Measurements from ENCODE around the gene MRPS25.
A peak's percentile ranks its signal among the peaks of the same experiment; 100 is the strongest.

Gene MRPS25

GRCh38 chr3:15064835-15065549 is at the start of gene MRPS25:
Gene MRPS25 (minus strand): TSS chr3:15065315. CDS start chr3:15065194, 121 bp downstream.
- DNase-seq (ENCODE audit: low spot score) = peak; percentile 97
- in situ Hi-C loops (cut with MboI; ENCODE audit: low sequenced_read_pairs, unreplicated experiment) = no loop called here
- TF ChIP-seq, protein P1, sequence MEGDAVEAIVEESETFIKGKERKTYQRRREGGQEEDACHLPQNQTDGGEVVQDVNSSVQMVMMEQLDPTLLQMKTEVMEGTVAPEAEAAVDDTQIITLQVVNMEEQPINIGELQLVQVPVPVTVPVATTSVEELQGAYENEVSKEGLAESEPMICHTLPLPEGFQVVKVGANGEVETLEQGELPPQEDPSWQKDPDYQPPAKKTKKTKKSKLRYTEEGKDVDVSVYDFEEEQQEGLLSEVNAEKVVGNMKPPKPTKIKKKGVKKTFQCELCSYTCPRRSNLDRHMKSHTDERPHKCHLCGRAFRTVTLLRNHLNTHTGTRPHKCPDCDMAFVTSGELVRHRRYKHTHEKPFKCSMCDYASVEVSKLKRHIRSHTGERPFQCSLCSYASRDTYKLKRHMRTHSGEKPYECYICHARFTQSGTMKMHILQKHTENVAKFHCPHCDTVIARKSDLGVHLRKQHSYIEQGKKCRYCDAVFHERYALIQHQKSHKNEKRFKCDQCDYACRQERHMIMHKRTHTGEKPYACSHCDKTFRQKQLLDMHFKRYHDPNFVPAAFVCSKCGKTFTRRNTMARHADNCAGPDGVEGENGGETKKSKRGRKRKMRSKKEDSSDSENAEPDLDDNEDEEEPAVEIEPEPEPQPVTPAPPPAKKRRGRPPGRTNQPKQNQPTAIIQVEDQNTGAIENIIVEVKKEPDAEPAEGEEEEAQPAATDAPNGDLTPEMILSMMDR (IDR thresholded peaks at IDR 0.05; ENCODE audit: borderline replicate concordance, control extremely low read depth, extremely low read depth, insufficient read depth, missing control alignments) = no peak

DNA sequence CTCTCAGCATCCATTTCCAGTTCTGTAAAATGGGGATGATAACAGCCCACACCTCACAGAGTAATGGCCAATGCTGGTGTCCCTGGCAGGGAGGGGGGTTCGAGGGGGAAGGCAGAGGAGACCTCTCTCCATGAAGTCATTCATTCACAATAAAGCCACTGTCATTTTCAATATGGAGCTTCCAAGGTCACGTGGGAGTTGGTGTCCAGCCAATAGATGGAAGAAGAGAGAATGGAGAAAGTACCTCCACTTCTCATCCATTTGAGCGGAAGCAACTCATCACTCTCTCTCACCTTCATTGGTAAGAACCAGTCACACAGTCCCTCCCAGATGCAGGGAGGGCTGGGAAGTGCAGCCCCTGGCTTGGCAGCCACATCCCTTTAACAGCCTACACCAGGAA is 48.8 kb upstream of the MRPS25 start:
- TF ChIP-seq, protein P1 (IDR thresholded peaks at IDR 0.05; ENCODE audit: borderline replicate concordance, control extremely low read depth, extremely low read depth, insufficient read depth, missing control alignments) = no peak
- DNase-seq (ENCODE audit: low spot score) = no peak
- in situ Hi-C loops (cut with MboI; ENCODE audit: low sequenced_read_pairs, unreplicated experiment) = loop anchor here (10.0 kb wide), 1 partner anchor 271 kb away; no protein-coding TSS in a partner anchor

DNA sequence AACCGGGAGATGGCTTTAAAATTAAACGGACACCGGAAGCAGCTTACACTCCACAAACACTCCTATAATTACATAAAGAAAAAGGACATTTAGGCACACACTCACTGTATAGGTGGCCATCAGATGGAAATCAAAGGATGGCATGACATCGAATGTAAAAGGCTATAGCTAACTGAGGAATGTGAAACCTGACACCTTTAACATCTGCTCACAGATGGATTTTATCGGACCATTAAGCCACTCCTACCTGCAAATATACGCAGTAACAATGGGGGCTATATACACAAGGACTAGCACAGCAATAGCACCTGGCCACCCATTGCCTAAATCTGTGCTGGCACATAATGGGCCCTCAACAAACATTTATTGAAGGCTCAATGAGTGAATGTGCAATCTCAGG is 48.4 kb upstream of the MRPS25 start:
- TF ChIP-seq, protein P1 (IDR thresholded peaks at IDR 0.05; ENCODE audit: borderline replicate concordance, control extremely low read depth, extremely low read depth, insufficient read depth, missing control alignments) = no peak
- DNase-seq (ENCODE audit: low spot score) = no peak
- in situ Hi-C loops (cut with MboI; ENCODE audit: low sequenced_read_pairs, unreplicated experiment) = loop anchor here (10.0 kb wide), 1 partner anchor 271 kb away; no protein-coding TSS in a partner anchor

DNA sequence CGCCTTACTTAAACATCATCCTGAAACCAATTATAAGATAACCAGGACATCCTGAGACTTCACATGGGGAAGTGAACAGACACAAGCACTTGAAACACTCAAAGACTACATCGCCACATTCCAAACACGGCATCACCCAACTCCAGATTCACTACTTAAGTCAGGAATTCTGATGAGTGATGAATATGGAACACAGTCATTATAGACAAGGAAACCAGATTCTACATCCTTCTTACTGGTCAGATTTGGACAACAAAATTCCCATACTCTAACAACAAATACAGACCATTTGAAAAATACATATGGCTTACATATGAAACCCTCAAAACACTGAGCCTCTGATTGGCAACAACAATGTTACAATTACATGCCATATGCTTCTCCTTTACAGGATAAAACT is 46.9 kb upstream of the MRPS25 start:
- DNase-seq (ENCODE audit: low spot score) = no peak
- in situ Hi-C loops (cut with MboI; ENCODE audit: low sequenced_read_pairs, unreplicated experiment) = loop anchor here (10.0 kb wide), 1 partner anchor 273 kb away; no protein-coding TSS in a partner anchor
- TF ChIP-seq, protein P1 (IDR thresholded peaks at IDR 0.05; ENCODE audit: borderline replicate concordance, control extremely low read depth, extremely low read depth, insufficient read depth, missing control alignments) = no peak

- TF ChIP-seq, protein P1 (IDR thresholded peaks at IDR 0.05; ENCODE audit: borderline replicate concordance, control extremely low read depth, extremely low read depth, insufficient read depth, missing control alignments) = no peak
- DNase-seq (ENCODE audit: low spot score) = no peak
- in situ Hi-C loops (cut with MboI; ENCODE audit: low sequenced_read_pairs, unreplicated experiment) = loop anchor here (10.0 kb wide), 1 partner anchor 275 kb away; no protein-coding TSS in a partner anchor
Observed at GRCh38 chr3:15110206-15110605, 45.1 kb upstream of the MRPS25 start.

- in situ Hi-C loops (cut with MboI; ENCODE audit: low sequenced_read_pairs, unreplicated experiment) = no loop called here
- no peak for DNase-seq (ENCODE audit: low spot score)
- TF ChIP-seq, protein P1 (IDR thresholded peaks at IDR 0.05; ENCODE audit: borderline replicate concordance, control extremely low read depth, extremely low read depth, insufficient read depth, missing control alignments) = no peak
Observed at GRCh38 chr3:15108869-15109268, 43.8 kb upstream of the MRPS25 start.
